ENCODE measurements around the gene CHPT1.

- TF ChIP-seq CTCF (IDR thresholded peaks at IDR 0.05; ENCODE audit: low read length) = no peak
- TF ChIP-seq EZH2 (IDR thresholded peaks at IDR 0.05; ENCODE audit: borderline replicate concordance, low read length) = no peak
Observed at GRCh38 chr12:101740980-101741379, 43.5 kb downstream of the CHPT1 start.

Data from OCI-LY1 (cell line).